NCI-H510A treated with DMSO at 0.1 percent for 48 hours (cell line): Measurements from ENCODE around the gene HNRNPU.
"Not testable (repeated sequence)": the region's sequence is repeated elsewhere in the genome, so short reads cannot be mapped to it uniquely, and the experiment has no call there.

Experiments used
- DNase-seq: peaks from one replicate; lab custom pipeline; 2025; lab: John Stamatoyannopoulos, UW

HNRNPU gene

DNA sequence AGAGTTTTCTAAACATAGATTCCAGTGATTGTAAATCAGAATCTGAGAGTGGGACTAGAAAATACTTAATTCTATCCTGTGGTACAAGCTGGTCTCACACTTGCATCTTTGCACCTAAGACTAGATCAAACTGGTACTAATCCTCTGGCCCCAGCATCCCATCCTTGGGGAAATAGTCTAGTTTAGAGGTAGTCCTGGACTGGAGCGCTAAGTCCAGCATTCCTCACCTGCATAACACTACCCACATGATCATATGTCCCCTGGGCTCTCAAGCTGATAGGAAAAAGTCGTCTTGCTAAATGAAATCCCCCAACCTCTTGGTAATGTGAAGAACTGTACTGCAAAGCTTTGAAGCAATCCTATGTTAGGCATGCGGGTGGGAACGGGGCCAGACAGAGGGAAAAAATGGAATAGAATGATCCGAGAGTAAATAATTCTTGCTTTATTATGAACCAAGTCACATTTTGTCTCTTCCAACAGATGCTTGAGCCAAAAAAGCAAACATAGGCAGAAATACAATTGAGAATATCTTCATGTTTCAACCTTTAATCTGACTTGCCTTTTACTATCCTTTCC lies 24.0 kb downstream of the HNRNPU start:
- DNase-seq, result no peak

- no peak for DNase-seq
Observed at GRCh38 chr1:244839656-244840055, 24.7 kb downstream of the HNRNPU start.

DNA sequence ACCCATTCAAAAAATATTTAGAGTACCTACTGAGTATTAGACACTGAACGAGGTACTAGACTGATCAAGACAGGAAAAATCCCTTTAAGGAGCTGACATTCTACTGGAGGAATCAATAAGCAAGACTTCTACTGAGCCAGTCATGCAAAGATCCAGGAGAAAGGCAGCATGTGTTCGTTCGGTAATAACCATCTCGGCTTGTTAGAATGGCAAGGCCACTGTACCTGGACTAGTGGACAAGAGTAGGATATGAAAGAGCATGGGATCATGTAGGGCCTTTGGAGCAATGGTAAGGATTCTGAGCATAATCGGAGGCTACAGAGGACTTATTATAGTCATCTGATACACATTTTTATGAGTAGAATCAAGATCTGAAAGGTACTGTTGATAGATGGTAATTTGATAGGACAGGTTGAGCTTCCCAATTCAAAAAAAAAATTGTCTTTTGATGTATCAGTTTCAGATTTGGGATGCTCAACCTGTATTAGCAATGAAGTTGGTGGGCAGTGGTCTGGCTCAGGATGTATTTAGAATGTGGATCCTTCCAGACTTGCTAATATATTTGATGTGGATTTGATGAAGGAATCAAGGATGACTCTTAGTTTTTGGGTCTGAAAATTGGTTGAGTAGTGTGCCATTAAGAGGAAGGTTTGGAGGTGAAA lies 26.6 kb downstream of the HNRNPU start:
- DNase-seq, result no peak

DNA sequence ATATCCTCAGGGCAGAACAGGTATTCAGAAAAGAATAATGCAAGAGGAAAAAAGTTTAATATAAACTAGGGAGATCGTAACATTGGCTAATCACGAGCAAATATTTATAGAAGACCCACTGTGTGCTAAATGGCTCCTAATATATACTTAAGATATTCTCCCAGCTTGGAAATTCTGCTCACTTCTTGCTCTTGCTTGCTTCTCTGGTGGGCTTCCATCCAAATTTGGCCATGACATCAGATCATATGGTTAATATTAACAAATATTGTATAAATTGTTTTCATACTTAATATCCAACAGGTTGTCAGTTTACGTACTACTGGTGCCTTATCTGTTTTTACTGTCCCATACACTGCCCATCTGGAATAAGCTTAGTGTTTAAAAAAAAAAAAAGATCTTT lies 27.8 kb downstream of the HNRNPU start:
- no peak for DNase-seq

- DNase-seq, result no peak
Observed at GRCh38 chr1:244836135-244836521, 28.2 kb downstream of the HNRNPU start.

DNA sequence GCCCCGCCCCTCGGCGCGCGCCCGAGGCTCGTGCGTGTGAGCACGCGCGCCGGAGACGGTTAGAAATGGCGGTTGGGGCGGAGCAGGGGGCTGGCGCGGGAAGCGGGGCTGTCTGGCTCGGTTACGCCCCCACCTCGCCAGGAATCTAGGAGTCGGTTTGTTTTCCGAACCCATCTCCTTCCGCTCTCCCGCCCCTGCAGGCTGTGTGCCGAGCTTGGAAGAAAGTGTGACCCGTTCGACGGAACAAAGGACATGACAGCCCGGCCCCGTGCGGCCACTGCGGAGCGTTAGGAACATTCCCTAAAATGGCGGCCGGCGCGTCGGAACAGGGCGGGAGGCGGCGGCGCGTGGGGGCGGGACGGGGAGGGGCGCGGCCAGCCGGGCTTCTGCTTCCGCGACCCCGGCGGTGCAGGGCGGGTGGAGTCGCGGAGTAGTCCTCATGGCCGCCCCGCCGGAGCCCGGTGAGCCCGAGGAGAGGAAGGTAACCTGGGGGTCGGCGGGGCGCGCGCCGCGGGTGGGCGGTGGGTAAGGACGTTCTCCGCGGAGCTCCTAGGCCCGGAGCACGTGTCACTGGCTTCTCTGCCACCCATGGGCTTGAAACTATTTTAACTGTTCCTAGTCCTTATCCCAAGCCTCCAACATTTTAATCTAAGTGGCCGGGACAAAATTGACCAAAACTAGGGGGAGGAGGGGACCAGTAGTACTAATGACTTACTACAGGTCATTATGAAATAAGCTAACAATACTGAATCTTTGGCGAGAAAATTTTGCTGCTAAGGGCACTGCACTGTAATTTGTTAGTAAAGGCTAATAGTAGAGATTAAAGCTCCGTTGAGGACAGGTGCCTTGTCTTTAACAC lies 28.8 kb downstream of the HNRNPU start, which contains the start of gene COX20:
COX20 (plus strand) TSS at position 383 of the 859 bp plus-strand sequence; CDS start at position 440, 57 bp downstream.
- peak; percentile 67 for DNase-seq

GRCh38 chr1:244834543-244835275 lies 29.6 kb downstream of the HNRNPU start:
- peak; percentile 69 for DNase-seq

DNA sequence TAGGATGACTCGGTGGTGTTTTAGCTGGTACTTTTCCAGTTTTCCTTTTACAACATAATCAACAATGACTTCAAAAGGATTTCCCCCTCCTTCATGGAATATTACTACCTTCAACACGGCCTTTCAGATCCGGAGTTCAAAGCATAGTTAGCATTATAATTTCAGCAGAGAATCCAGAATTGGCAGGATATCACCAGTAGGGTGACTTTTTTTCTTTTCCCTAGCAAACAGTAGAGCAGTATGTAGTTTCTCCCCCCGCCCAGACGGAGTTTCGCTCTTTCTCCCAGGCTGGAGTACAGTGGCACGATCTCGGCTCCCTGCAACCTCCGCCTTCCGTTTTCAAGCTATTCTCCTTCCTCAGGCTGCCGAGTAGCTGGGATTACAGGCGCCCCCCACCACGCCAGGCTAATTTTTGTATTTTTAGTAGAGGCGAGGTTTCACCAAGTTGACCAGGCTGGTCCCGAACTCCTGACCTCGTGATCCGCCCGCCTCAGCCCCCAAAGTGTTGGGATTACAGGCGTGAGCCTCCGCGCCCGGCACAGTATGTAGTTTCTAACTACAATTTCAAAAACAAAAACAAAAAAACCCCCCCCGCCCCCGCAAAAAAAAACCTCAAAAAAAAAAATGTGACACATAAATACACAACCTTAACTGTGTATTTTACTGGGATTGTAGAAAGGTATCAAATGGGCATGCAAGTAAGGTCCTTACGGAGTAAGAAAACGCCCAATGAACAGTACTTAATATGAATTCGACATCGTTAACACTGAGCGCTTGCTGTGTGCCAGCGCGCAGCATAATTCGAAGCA lies 30.4 kb downstream of the HNRNPU start:
- peak; percentile 50 for DNase-seq

- not testable (repeated sequence) for DNase-seq
Observed at GRCh38 chr1:244833260-244833659, 31.1 kb downstream of the HNRNPU start.

DNA sequence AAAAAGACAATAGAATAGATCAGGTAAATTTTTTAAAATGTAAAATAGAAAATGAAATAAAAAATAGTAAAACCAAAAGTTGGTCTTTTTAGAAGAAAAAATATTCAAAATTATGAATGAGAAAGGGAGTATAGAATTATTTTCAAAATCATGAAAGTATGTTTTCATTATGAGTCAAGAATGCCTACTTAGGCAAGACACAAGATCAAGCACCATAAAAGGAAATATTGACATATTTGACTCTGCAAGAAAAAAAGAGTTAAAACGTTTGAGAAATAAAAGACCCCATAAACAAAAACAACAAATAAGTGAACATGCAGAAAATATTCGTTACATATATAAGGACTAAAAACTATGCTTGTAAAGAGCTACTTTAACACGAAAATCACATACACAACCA lies 33.7 kb downstream of the HNRNPU start:
- DNase-seq, result no peak

GRCh38 chr1:244826712-244827111 lies 37.6 kb downstream of the HNRNPU start:
- DNase-seq, result no peak

GRCh38 chr1:244822878-244823277 lies 41.5 kb downstream of the HNRNPU start:
- DNase-seq, result no peak

GRCh38 chr1:244821134-244821533 lies 43.2 kb downstream of the HNRNPU start:
- DNase-seq, result no peak

DNA sequence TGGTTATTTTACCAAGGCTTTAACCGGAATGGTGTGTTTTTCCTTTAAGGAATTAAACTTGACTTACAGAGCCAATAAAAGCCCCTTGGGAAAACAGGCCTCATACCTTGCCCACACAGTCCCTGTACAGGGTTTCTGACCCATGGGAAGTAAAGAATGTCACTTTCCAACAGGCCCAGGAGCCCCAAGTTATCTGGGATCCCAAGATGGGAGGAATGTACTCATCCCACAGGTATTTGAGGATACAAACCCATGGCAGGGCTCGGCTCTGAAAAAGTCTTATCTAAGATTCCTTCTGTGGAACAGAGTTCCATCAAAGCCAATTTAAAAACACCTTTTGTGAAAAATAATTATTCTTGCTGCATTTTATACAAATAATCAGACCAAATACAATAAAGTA lies 44.2 kb downstream of the HNRNPU start:
- no peak for DNase-seq

GRCh38 chr1:244817415-244817894 lies 46.9 kb downstream of the HNRNPU start:
- no peak for DNase-seq

- no peak for DNase-seq
Observed at GRCh38 chr1:244815600-244816099, 48.7 kb downstream of the HNRNPU start.

- DNase-seq, result no peak
Observed at GRCh38 chr1:244813327-244813726, 51.0 kb downstream of the HNRNPU start.

DNA sequence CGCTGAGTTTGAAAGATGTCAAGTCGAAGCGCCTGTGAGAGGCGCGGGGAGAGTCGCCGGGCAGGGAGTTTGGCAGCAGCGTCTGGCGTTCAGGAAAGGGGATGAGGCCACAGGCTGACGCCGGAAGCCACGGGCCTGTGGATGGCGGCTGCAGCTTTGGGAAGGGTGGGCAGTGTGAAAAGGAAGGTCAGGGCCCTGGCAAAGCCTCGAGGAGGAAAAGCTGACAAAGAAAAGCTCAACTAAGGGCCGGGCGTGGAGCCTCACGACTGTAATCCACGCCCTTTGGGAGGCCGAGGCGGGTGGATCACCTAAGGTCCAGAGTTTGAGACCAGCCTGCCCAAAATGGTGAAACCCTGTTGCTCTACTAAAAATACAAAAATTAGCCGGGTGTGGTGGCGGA lies 54.1 kb downstream of the HNRNPU start:
- no peak for DNase-seq

DNA sequence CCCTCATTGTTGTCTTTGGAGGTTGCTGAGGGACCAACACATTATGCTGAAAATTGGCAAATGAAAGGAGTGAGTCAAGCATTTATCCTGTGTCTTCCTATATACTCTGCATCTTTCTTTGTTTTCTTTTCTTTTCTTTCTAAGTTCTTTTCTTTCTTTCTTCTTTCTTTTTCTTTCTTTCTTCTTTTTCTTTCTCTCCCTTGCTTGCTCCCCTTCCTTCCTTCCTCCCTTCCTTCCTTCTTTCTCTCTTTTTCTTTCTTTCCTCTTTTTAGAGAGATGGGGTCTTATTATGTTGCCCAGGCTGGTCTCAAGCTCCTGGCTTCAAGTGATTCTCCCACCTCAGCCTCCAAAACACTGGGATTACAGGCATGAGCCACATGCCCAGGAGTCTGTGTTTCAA lies 57.2 kb downstream of the HNRNPU start:
- DNase-seq, result no peak

DNA sequence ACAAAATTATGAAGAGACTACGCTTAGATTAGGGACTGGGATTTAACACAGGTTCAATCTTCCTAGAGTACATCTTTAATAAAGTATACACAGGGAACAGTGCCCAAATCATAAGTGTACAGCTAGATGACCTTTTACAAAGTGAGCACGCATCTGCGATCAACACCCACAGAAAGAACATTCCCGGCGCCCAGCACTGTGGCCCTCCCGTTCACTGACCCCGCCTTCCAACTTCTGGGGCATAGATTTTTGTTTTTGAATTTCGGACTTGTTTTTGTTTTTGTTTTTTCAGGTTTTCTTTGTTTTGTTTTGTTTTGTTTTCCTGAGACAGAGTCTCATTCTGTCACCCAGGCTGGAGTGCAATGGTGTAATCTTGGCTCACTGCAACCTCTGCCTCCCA lies 59.5 kb downstream of the HNRNPU start:
- no peak for DNase-seq
